ENCODE data around the gene ADGRD1.

GRCh38 chr12:130981074-130981742, 27.5 kb downstream of the ADGRD1 start:
- TF ChIP-seq CTCF (IDR thresholded peaks at IDR 0.05) (no peak), POLR2AphosphoS5 (IDR thresholded peaks at IDR 0.05; ENCODE audit: insufficient read depth in 1 of 2, low read depth in 1 of 2) (peak in 1 of 2 donors; percentile 51), POLR2A (IDR thresholded peaks at IDR 0.05) (no peak)

All from vagina (tissue), 2 donors.